PC-9 (cell line): ENCODE measurements around the gene ANXA6. TPM values are rescaled to one million over a fixed set of nuclear protein-coding genes. Genes with fewer than 3 reads are reported as not detected.

Experiments
- BruUV-seq: library from RNA; stranded (reverse); fragments of 400-500 nt; replicated peaks from 2 replicates; lab custom pipeline; 2021; lab: Mats Ljungman, UMichigan
- CTCF ChIA-PET: fragments of 300-600 bp; sonication (Branson Sonifier 250); formaldehyde crosslinking; loops from one replicate; lab custom pipeline; 2022; ENCODE audit warnings: antibody characterized with exemption; lab: Charles Lee
- POLR2A ChIA-PET: fragments of 300-600 bp; sonication (Branson Sonifier 250); formaldehyde crosslinking; loops from one replicate; lab custom pipeline; 2022; ENCODE audit warnings: antibody characterized with exemption; ENCODE audit not compliant: unreplicated experiment; lab: Charles Lee
- DNase-seq, 2 experiments: peaks; one replicate each; pipeline versions ENCODE4 v3.0.0 to v3.0.0-alpha.2; 2015 to 2022; ENCODE audit warnings: mixed read lengths in 1 of 2
- H2AFZ ChIP-seq: fragments of 200-600 bp; sonication (generic); 2 replicates; pipeline ENCODE4 v1.8.1; 2017; ENCODE audit warnings: antibody characterized with exemption
- H3F3A ChIP-seq: fragments of 200-600 bp; sonication (generic); 2 replicates; pipeline ENCODE4 v1.8.1; 2017; ENCODE audit warnings: antibody characterized with exemption, mild to moderate bottlenecking, low read depth; ENCODE audit not compliant: insufficient read depth
- H3K27ac ChIP-seq: fragments of 200-600 bp; sonication (generic); 2 replicates; pipeline ENCODE4 v1.6.1; 2016; ENCODE audit warnings: mixed run types
- H3K27me3 ChIP-seq: fragments of 200-600 bp; sonication (generic); 2 replicates; pipeline ENCODE4 v1.6.1; 2016; ENCODE audit warnings: low read depth, mixed run types; ENCODE audit not compliant: insufficient read depth
- H3K36me3 ChIP-seq: fragments of 200-600 bp; sonication (generic); 2 replicates; pipeline ENCODE4 v1.6.1; 2016; ENCODE audit warnings: low read depth, mixed run types
- H3K4me1 ChIP-seq: fragments of 200-600 bp; sonication (generic); replicated peaks from 2 replicates; pipeline ENCODE4 v1.6.1; 2016; ENCODE audit warnings: mixed run types; ENCODE audit not compliant: insufficient read depth
- H3K4me2 ChIP-seq: fragments of 200-600 bp; sonication (generic); 2 replicates; pipeline ENCODE4 v1.6.1; 2017; ENCODE audit warnings: mixed run types
- H3K4me3 ChIP-seq: fragments of 200-600 bp; sonication (generic); 2 replicates; pipeline ENCODE4 v1.6.1; 2016; ENCODE audit warnings: mixed run types
- H3K79me2 ChIP-seq: fragments of 200-600 bp; sonication (generic); 2 replicates; pipeline ENCODE4 v1.6.1; 2017; ENCODE audit warnings: low read depth, mixed run types
- H3K9me2 ChIP-seq: fragments of 200-600 bp; sonication (generic); 2 replicates; pipeline ENCODE4 v1.8.1; 2017; ENCODE audit warnings: mild to moderate bottlenecking; ENCODE audit not compliant: insufficient read depth
- H3K9me3 ChIP-seq: fragments of 200-600 bp; sonication (generic); 2 replicates; pipeline ENCODE4 v1.8.1; 2016; ENCODE audit warnings: low read depth; ENCODE audit not compliant: insufficient read depth
- H4K20me1 ChIP-seq: fragments of 200-600 bp; sonication (generic); 2 replicates; pipeline ENCODE4 v1.8.1; 2017; ENCODE audit not compliant: insufficient read depth
- CTCF ChIP-seq: fragments of 200-600 bp; sonication (generic); conservative IDR thresholded peaks from 2 replicates; pipeline ENCODE4 v1.6.1; 2017; ENCODE audit warnings: mixed run types, antibody characterized with exemption, mild to moderate bottlenecking, moderate library complexity
- EZH2 ChIP-seq: fragments of 200-600 bp; sonication (generic); IDR thresholded peaks from 2 replicates; pipeline ENCODE4 v1.8.0; 2017; ENCODE audit warnings: antibody characterized with exemption, low read depth
- intact Hi-C: fragments of 100-400 bp; cut with micrococcal nuclease; formaldehyde crosslinking; loops from one replicate; pipeline ENCODE4 v1.10.0; 2022; ENCODE audit not compliant: unreplicated experiment
- total RNA-seq: library from RNA; stranded (reverse); gene quantifications from 2 replicates; pipeline ENCODE4 v1.2.3, GENCODE V29; 2021

ANXA6 gene
- total RNA-seq, 1 experiment from 2014 or later = 22.4 TPM

GRCh38 chr5:151151793-151152192 is 5.8 kb downstream of the ANXA6 start:
- no peak for DNase-seq
- no peaks in the 10 kb centered on the region for H3K4me1 ChIP-seq
- H3K9me3 ChIP-seq = no peaks in the 10 kb centered on the region
- no peaks in the 10 kb centered on the region for H3F3A ChIP-seq
- H4K20me1 ChIP-seq = no peaks in the 10 kb centered on the region
- BruUV-seq = no TSS peak
- H3K27me3 ChIP-seq = no peaks in the 10 kb centered on the region
- no peaks in the 10 kb centered on the region for H3K9me2 ChIP-seq
- no peaks in the 10 kb centered on the region for H3K36me3 ChIP-seq
- no peak overlapping the region for H3K4me2 ChIP-seq
- TF ChIP-seq CTCF (no peak), EZH2 (no peak)
- H3K27ac ChIP-seq = no peak overlapping the region
- POLR2A ChIA-PET = no interaction called here
- no peak overlapping the region for H2AFZ ChIP-seq
- CTCF ChIA-PET = no interaction called here
- no peaks in the 10 kb centered on the region for H3K79me2 ChIP-seq
- intact Hi-C loops = no loop called here
- no peak overlapping the region for H3K4me3 ChIP-seq

DNA sequence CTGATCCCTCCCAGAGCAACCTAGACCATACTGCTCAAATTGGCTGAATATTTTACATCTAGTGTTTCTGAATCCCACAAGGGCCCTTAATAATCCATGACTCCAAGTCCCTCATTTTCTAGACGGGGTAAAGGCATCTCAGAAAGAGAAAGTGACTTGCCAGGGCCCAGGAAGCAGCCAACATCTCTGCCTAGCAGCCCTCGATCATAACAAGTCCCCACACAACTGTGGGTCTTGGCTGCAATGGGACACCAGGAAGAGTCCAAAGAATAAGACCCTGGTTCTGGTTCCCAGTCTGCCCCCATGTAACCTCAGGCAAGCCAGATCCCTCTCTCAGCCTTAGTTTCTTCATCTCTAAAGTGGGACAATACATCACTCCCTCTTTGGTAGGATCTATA is 6.3 kb downstream of the ANXA6 start:
- Histone ChIP-seq H2AFZ (no peak overlapping the region), H3K27ac (no peak overlapping the region), H3K9me2 (no peaks in the 10 kb centered on the region), H3K36me3 (no peaks in the 10 kb centered on the region), H3K27me3 (no peaks in the 10 kb centered on the region), H3K9me3 (no peaks in the 10 kb centered on the region), H4K20me1 (no peaks in the 10 kb centered on the region), H3K79me2 (no peaks in the 10 kb centered on the region), H3K4me2 (no peak overlapping the region), H3K4me1 (no peaks in the 10 kb centered on the region), H3F3A (no peaks in the 10 kb centered on the region), H3K4me3 (no peak overlapping the region)
- DNase-seq = no peak
- ChIA-PET POLR2A (no interaction called here), CTCF (no interaction called here)
- TF ChIP-seq EZH2 = no peak
- TF ChIP-seq CTCF = no peak
- intact Hi-C loops = no loop called here
- BruUV-seq = no TSS peak

GRCh38 chr5:151150471-151151262 is 6.9 kb downstream of the ANXA6 start:
- DNase-seq = no peak
- Histone ChIP-seq H2AFZ (no peak overlapping the region), H3K9me2 (no peaks in the 10 kb centered on the region), H3K4me3 (no peak overlapping the region), H3K4me1 (no peaks in the 10 kb centered on the region), H4K20me1 (no peaks in the 10 kb centered on the region), H3K27me3 (no peaks in the 10 kb centered on the region), H3K79me2 (no peaks in the 10 kb centered on the region), H3K36me3 (no peaks in the 10 kb centered on the region), H3K27ac (no peak overlapping the region), H3F3A (no peaks in the 10 kb centered on the region), H3K9me3 (no peaks in the 10 kb centered on the region), H3K4me2 (no peak overlapping the region)
- ChIA-PET CTCF (no interaction called here), POLR2A (no interaction called here)
- no TSS peak for BruUV-seq
- no peak for TF ChIP-seq EZH2
- TF ChIP-seq CTCF = no peak
- intact Hi-C loops = no loop called here
